ENCODE measurements around the gene PIGS.
A peak's percentile ranks its signal among the peaks of the same experiment; 100 is the strongest.

Gene PIGS

DNA sequence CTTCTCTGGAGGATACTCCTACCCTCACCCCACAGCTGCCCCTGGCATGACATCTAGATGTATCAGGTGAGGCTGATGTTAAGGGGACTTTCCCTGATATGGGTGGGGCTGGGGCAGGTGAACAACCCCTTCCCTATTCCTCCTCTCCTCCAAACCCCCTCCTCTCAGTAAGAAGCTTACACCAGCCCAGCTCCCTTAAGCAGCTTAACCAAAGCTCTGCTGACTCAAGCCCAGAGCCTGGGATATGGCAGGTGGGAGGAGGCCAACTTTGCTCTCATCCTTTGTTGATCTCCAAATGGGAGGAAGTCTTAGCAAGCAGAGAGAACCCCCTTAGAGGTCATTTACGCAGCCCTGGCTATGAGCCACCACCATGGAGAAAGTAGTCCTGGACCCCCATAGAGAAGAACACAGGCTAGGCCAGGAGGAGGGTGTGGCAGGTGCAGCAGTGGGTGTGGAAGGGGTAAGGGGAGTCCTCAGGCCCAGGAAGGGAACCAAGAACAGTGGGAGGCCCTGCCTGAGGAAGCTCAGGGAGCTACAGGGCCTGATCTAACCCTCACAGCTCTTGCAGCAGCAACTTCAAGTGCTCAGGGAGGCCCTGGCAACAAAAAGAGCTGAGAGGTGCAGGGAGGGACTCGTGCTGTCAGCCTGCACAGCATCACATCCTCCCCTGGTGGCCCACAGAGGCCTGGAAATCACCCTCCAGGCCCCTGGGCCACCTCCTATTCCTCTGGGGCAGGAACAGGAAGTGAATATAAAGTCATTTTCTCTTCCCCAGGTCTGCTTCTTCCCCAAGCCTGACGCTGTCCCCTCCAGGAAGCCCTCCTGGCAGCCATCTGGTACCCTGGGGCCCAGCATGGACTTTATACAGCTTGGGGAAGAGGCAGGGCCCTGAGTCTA is 21.8 kb downstream of the PIGS start:
- peak; percentile 58 for DNase-seq

DNA sequence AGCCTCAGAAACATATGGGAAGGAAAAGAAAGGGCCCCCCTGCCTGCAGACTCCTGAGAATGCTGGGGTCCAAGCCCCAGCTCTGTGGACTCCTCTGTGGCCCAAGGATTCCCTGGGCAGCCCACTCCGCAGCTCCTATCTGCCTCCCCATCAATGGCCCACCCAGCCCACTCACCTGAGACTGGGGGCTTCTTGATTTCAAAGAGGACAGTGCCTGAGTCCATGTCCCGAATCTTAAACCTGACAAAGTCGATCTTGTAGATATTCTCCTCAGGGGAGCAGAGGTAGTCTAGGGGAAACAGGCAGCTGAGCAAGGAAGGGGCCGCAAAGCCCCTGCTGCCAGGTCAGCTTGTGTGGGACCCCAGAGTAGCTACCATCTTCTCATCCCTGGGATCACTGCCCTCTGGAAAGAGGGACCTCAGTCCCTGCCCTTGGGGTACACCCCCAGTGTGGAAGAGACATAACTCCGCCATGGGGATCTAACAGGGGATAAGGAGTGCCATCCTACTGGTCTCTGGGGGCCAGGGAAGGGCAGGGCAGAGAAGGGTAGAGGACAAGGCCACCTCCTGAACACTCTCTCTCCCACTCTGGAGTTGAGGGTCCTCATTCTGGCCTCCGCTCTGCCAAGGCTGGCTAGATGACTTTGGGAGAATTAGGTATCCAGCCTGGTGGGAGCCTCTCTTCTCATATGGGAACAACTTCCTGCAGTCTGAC is 22.8 kb downstream of the PIGS start:
- no peak for DNase-seq

DNA sequence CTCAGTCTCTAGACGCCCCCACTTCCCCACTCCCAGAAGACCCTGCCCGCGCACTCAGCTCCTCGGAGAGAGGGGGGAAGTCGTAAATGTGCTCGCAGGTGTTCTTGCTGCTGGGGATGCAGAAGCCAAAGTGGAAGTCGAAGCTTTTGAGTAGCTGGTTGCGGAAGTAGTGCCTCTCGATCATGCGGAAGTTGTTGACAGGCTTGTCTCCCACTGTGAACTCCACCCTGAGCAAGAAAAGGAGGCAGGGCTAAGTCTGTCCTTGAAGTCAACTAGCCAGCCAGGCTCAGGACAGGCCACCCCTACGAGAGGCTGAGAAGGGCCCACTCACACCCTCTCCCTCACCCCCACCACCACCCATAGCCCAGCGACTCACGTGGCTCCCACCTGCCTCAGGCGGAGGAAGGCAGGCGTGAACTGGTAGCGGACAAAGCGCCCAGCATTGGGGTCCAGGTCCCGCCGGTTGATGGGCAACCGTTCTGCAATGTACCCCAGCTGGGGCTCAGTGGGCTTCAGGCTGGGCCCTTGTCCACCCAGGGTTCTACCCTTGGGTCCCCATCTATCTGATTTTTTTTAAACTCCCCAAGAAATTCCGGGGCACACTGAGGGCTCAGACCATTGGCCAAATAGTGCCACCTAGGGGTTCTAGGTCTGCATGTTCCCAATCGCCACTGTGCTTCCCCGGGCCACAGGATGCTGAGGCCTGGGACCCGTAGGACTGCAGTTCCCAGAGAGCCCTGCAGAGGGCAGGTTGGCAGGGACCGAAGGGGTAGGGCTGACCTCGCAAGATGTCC is 23.5 kb downstream of the PIGS start:
- DNase-seq = peak; percentile 28

DNA sequence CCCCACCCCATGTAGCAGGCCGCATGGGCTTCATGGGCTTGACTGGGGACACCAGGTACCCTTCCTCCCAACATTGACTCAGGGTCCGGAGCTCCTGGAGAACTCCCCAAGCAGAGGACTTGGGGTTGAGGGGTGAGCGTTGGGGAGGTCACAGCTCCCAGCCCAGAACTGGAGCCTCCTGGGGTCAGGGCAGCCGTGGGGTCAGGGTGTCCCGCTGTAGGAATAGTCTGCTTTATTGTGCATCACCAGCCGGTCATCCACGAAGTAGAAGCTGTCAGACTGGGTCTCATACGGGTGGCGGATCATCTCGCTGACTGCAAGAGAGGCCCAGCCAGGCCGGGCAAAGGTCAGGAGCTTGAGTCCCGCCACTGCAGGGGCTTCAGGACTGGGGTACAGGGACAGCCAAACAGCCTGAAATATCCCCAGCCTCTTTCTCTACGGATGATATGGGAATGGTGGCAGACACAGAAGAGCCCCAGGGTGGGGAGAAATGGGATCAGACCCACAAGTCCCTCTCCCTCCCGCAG is 24.2 kb downstream of the PIGS start:
- no peak for DNase-seq

DNA sequence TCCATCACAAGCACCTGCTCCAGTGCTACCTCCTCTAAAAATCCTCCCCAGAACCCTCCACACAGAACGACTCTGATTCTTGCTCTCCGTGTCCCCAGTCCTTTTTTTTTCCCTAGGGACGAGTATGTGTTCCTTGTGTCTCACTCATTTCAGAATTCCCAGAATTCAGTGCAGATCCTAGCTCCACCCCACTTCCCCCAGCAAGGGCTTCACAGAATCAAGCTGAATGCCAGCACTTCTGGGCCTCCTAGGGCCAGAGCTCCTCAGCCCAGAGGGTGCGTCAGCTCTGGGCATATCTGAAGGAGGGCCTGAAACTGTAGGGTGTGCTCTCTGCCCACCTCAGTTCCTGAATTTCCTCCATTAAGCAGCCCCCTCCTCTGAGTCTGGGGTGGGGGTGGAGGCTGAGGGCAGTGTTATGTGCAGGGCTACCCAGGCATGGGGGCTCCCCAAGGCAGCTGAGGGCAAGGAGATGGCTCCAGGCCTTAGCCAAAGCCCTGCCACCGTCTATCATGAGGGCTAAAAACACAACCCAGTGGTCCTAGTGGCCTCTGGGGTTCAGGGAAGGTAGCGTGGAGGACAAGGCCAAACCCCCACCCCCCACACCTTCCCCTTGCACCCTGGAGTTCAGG is 25.4 kb downstream of the PIGS start:
- no peak for DNase-seq

DNA sequence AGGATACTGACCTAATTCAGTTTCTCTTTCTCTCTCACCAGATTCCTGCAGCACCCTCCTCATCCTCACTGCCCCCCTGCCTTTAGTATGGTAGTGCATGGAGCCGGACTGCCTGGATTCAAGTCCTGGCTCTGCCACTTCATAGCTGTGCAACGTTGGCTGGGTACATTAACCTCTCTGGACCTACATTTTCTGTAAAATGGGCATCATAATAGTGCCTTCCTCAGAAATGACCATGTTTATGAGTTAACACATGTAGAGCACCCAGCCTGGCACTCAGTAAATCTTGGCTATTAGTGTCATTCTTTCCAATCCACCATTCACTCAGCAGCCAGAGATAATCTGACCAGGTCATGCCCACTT is 26.2 kb downstream of the PIGS start:
- no peak for DNase-seq

DNA sequence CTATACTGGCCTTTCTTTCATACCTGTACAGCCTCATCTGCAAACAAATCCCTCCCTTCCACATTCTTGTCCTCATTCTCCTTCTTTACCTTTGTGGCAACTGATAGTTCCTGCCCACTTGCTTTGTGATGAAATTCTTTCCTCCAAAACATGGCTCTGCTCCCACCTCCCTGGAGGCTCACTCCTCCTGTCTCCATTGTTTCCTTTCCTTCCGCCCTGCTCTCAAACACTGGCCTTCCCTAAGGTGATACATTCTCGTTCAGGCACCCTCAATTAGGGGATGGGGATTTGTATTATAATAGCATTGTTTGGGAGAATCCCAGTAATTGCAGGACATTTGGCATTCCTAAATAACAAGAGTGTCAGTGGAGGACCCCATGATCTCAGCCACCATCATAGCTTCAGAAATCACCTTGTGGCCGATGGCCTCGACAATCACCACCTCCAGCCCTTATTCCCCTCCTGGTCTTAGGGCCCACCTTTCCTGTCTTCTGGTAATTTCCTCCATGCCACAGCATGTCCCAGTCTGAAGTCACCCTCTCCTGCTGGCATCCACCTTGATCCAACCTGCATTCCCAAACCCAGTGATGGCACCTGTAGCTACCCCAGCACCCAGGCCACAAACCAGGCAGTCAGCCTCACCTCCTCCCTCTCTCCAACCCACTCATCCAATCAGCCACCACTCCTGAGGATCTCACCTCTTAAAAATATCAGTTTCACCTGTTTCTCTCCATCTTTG is 26.8 kb downstream of the PIGS start:
- DNase-seq = no peak

DNA sequence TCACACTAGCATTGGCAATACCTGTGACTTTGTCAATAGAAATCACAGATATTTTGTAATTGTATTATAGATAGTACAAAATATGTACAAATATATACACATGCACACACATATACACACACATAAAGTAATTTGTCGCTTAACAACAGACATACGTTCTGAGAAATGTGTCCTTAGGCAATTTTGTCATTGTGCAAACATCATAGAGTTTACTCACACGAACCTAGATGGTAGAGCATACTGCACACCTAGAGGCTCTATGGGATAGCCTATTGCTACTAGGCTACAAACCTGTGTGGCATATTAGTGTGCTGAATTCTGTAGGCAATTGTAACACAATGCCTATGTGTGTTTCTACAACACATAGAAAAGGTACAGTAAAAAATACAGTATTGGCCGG is 29.9 kb downstream of the PIGS start:
- no peak for DNase-seq

DNA sequence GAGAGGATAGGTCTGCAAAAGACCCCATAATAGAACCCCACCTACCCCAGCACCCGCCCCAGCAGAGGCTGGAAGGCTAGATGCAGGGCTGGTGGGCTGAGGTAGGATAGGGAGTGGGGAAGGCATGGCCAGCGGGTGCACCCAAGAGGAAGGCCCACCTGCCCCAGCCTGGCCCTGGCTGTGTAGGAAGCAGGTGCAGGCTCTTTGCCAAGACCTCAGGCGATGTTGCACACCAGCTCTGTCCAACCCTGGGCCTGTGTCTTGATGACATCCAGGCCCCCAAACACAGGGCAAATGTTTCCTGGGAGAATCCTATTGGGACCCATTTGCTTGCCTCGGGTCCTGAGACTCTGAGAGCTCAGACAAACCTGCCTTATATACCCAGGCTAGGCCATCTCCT is 31.1 kb downstream of the PIGS start:
- DNase-seq = no peak

DNA sequence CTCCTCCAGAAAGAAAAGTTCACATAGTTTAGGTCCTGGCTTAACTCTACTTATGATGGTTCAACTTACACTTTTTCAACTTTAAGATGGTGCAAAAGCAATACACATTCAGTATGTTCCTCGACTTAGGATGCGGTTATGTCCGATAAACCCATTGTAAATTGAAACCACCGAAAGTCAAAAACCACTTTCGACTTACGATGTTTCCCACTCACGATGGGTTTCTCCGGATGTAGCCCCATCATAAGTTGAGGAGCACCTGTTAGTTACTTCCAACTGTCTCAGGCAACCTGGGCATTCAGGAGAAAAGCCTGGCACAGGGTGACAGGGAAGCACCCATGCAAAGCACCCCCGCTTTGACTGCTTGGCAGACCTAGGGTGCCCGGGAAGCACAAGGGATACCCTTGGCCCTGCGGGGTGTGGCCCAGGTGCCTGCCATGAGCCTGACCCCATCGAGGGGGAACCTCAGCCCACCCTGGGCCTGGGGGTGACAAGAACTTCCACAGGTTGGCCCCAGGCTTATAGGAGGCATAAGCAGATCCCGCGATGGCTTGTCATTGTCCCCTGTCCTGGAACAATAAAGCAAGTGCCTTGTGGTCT is 32.9 kb downstream of the PIGS start:
- DNase-seq = no peak

DNA sequence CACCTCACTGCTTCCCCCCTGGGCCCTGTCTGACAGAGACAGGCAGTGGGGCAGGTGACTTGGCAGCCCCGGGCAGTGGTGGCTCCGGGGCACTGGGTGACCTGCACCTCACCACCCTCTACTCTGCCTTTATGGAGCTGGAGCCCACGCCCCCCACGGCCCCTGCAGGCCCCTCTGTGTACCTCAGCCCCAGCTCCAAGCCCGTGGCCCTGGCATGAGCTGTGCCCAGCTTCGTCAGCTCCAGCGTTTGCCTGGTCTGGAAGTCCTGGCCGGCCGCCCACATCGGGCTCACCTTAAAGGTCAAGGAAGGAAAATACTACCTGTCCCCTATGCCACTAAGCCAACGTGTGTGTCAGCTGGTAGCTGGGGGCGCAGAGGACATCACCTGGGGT is 34.1 kb downstream of the PIGS start:
- DNase-seq = no peak

DNA sequence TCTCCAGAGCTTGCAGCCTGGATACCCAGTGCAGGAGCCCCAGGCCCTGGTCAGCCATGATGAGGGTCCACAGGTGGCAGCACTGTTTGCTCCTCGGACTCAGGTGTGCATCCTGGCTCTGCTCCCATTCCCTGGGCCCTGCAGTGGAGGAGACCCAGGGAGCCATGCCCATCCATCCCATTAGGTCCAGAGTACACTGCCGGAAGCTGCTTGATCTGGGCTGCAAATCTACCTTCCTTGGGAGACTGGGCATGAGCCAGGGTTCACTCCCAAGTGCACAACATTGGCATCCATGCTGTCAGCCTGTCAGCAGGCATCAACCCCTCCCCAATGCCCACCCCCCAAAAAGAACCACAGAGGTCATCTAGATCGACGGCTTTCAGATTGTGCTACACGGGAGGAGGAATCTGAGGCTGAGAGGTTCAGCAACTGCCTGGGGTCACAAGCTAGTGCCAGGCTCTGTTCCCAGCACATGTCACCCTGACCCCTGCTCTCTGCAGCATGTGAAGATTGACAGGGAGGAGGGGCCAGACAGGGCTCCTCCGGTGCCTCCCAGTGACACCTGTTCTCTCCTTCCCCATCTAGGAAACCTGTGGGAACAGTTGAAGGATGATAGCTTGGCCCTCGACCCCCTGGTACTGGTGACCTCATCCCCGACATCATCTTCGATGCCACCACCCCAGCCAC is 34.6 kb downstream of the PIGS start:
- no peak for DNase-seq

DNA sequence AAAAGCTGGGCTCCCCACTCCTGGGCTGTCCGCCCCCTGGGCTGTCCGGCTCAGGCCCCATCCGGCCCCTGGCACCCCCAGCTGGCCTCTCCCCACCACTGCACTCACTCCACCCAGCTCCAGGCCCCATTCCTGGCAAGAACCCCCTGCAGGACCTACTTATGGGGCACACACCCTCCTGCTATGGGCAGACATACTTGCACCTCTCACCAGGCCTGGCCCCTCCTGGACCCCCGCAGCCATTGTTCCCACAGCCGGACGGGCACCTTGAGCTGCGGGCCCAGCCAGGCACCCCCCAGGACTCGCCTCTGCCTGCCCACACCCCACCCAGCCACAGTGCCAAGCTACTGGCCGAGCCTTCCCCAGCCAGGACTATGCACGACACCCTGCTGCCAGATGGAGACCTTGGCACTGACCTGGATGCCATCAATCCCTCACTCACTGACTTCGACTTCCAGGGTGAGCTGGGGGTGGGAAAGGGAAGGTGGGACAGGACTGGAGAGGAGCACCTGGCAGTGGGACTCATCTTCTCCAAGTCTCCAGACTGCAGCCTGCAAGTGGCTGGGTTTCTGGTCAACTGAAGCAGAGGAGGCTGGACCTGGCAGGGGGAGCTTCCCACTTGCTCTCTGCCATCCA is 36.5 kb downstream of the PIGS start:
- DNase-seq = no peak

DNA sequence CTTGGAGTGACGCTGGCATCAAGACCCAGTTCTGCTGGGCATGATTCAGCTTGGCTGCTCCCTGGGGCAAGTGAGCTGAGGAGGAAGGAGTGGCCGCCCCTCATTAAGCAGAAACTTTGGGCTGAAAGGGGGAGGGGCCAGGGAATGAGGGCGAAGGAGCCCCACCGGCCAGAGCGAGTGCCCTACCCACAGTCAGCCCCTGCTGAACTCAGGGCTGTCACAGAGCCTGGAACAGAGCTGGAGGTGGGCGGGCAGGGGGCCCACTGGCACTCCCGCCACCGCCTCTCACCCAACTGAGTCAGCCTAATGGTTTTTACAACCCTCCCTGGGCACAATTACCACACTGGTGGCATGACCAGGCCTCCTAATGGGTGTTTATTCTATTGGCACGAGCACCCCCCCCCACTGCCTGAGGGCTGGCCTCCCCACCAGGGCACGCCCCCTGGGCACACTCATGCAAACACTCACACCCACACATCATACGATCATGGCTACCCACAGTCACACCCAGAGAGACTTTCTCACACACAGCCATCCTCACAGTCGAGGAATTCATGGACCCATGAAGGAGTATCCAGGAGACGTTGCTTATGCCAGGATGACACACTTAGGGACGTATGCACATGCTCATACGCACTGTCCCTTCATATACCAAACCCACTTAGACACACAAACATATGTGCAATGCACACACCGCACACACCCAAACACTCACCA is 38.1 kb downstream of the PIGS start:
- DNase-seq = no peak

DNA sequence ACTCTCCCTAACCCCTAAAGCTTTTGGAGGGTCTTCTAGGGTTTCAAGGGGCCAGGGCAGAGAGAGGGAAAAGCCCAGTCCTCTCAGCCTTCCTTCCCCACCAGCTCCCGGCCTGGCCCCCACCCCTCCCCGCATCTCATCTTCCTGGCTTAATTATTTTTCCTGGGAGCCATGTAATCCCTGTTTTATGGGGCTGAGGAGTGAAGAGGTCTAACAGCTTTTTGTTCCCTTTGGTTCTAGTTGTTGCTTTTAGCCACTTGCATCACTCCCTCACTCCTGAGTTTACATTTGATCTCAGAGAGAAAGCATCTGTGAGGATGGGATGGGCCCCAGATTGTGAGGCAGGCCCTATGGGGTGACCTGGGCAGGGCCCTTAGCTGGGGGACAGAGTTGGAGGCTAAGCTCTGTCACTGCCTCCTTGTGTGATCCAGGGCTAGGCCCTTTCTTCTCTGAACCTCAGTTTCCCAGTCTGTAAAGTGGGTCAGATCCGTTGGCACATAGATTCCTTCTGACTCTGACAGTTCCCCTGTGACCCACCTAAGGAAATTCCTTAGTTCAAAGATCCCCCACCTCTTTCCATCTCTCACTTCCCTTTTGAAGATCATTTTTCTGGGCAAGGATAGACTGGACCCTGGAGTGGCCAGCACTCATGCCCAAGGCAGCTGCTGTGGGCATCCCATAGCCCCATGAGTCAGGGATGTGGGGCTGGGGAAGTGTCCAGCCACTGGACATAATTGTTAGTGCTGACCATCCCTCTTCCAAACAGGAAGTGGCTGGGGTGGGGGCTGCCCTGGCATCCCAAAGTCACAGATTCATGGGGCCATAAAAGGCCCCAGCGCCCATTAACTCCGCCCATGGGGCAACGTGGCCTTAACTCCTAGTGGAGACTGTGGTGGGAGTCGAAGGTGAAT is 39.0 kb downstream of the PIGS start:
- no peak for DNase-seq

DNA sequence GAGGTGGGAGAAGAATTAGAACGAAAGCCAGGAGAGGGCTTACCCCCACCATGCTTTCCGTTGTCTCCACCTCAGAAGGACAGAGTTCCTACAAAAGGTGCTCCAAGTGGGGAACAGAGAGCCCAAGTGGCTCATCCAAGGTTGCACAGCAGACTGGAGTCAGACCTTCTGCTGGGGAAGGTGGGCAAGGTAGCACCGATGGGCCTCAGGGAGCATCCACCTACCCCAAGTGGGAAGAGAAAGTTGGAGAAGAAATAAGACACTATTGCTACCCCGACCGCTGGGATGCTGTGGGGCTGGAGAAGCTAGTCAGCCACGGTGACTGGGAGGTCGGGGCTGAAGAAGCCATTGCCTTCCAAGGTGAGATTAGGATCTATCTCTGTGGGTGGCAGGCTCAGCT is 40.4 kb downstream of the PIGS start:
- DNase-seq = no peak

DNA sequence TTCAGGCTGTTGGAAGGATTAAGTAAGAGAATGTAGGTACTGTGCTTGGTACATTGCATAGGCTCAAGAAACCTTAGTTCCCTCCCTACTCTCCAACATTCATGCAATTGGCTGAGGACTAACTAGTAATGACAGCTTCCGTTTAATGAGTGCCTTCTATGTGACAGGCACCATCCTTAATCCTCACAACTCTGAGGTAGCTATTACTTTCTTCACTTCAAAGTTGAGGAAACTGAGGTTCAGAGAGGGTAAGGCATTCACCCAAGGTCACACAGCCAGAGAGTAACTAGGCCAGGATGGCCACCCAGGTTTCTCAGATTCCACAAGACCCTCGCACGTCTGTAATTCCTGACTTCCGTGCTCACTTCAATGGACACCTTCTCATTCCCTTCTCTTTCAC is 41.1 kb downstream of the PIGS start:
- no peak for DNase-seq

DNA sequence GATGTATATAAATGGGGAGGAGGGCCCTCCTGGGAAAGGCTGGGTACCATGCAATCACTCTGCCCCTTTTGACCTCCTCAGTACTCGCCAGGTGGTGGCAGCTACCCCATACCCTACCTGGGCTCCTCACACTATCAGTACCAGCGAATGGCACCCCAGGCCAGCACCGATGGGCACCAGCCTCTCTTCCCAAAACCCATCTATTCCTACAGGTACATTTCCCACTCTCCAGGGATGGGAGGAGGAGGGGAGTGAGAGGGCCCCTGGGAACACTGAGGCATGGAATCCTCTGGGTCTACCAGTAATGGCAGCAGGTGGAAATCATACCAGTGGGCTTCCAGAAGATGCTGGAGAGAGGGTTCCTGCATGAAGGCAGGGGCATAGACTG is 42.3 kb downstream of the PIGS start:
- no peak for DNase-seq

Data from effector CD4-positive, alpha-beta T cell (primary cell).